Uterus (tissue), 2 donors: Measurements from ENCODE around the gene CORO1C.

ENCODE experiments used
- CTCF ChIP-seq, 4 experiments: fragments of 200-600 bp in 2 of 4; fragments of 450-650 bp in 2 of 4; sonication (generic) in 2 of 4; IDR thresholded peaks; one replicate each; pipeline ENCODE4 v1.5.1; 2016 to 2019; ENCODE audit warnings: antibody characterized with exemption in 4 of 4, mild to moderate bottlenecking in 2 of 4, moderate library complexity in 1 of 4
- POLR2A ChIP-seq, 2 donors: fragments of 450-650 bp; IDR thresholded peaks; one replicate each; pipeline ENCODE4 v1.6.1; 2016; ENCODE audit warnings: antibody characterized with exemption in 2 of 2, mild to moderate bottlenecking in 1 of 2, moderate library complexity in 1 of 2

GRCh38 chr12:108644811-108645120, 86.6 kb downstream of the CORO1C start:
- TF ChIP-seq CTCF (IDR thresholded peaks at IDR 0.05) (no peak), POLR2A (IDR thresholded peaks at IDR 0.05) (no peak)
